Adrenal gland (tissue), 12 donors: ENCODE data around the gene GOLGA7B. TPM values are rescaled to one million over a fixed set of nuclear protein-coding genes. Genes with fewer than 3 reads are reported as not detected.

Experiments used
- DNase-seq, 7 donors: peaks; one replicate each; pipeline ENCODE4 v3.0.0-alpha.2; 2019 to 2020
- H3K27ac ChIP-seq, 5 donors: fragments of 200-600 bp; sonication (generic) in 4 of 5; 1 replicate in 3 of 5; 2 replicates in 2 of 5; pipeline versions ENCODE4 v1.5.1 to v1.8.0; 2016 to 2020; ENCODE audit warnings: mild to moderate bottlenecking in 1 of 5
- H3K27me3 ChIP-seq: fragments of 200-600 bp; 2 replicates; pipeline ENCODE4 v1.8.0; 2021
- H3K36me3 ChIP-seq, 2 donors: fragments of 200-600 bp; replicated peaks in 1 of 2; 1 replicate in 1 of 2; 2 replicates in 1 of 2; pipeline versions ENCODE4 v1.5.1 to v1.8.0; 2018 to 2022
- H3K4me1 ChIP-seq, 2 donors: fragments of 200-600 bp; replicated peaks in 1 of 2; 1 replicate in 1 of 2; 2 replicates in 1 of 2; pipeline versions ENCODE4 v1.5.1 to v1.8.0; 2018 to 2021
- H3K4me3 ChIP-seq, 4 donors: fragments of 200-600 bp; sonication (generic) in 3 of 4; one replicate each; pipeline ENCODE4 v1.5.1; 2016 to 2018
- H3K9me3 ChIP-seq, 3 donors: fragments of 200-600 bp; sonication (generic) in 1 of 3; replicated peaks in 1 of 3; 1 replicate in 2 of 3; 2 replicates in 1 of 3; pipeline versions ENCODE4 v1.5.1 to v1.8.0; 2016 to 2021
- POLR2A ChIP-seq, 2 donors: fragments of 450-650 bp; IDR thresholded peaks; one replicate each; pipeline ENCODE4 v1.6.1; 2017; ENCODE audit warnings: antibody characterized with exemption in 2 of 2, mild to moderate bottlenecking in 2 of 2, moderate library complexity in 1 of 2
- WGBS, 4 donors: extraction: QIAGEN DNeasy Blood & Tissue Kit in 2 of 4; methylation state at CpG; one replicate each; pipeline versions ENCODE4 v1.1.5 to v1.1.7; 2013 to 2017; 5-methylcytosine and 5-hydroxymethylcytosine counted together
- intact Hi-C, 2 donors: fragments of 100-400 bp; cut with DNase I; formaldehyde crosslinking; loops; one replicate each; pipeline versions ENCODE4 v1.14.1 to v1.15.0; 2022 to 2023
- polyA plus RNA-seq, 3 donors: library from polyadenylated mRNA; stranded (reverse); fragments of 200-250 nt in 2 of 3; fragments of 350-450 nt in 1 of 3; fragmentation: Illumina TruSeq in 1 of 3; extraction: RNeasy Lipid Tissue Mini Kit (QIAGEN cat#74804) in 1 of 3; gene quantifications; one replicate each; pipeline ENCODE4 v1.2.3, GENCODE V29; 2013 to 2014
- total RNA-seq, 9 donors: library from RNA; depleted of rRNA in 4 of 9; stranded (reverse); fragments of >200 nt in 4 of 9; fragments of 120-200 nt in 1 of 9; fragmentation: NEBNext Ultra II Directional in 1 of 9; extraction: Animal tissue kit (Norgen Biotek cat#: 25700) in 1 of 9; gene quantifications; one replicate each; pipeline versions ENCODE4 v1.1.0 to v1.2.4, GENCODE V29; 2013 to 2023
- TF ChIP-seq, protein P1 (sequence below), 6 experiments: fragments of 450-650 bp in 4 of 6; fragments of 200-600 bp in 2 of 6; sonication (generic) in 1 of 6; IDR thresholded peaks; 1 replicate in 5 of 6; 2 replicates in 1 of 6; pipeline versions ENCODE4 v1.5.1 to v1.8.0; 2016 to 2021; ENCODE audit warnings: antibody characterized with exemption in 6 of 6, mild to moderate bottlenecking in 2 of 6, moderate library complexity in 1 of 6
- donor health status: healthy with polysubstance abuse.
- donor health status: Bipolar disorder and iron deficiency.
- donor health status: DM: yes; HTN: yes; CAD: no.
- donor health status: DM: no; HTN: no; CAD: no.
- donor health status: DM: no; HTN: no; CAD: no.
- donor health status: DM: yes; HTN: yes; CAD: no.

The GOLGA7B gene
- total and polyA plus RNA-seq, 12 donors = 0.06 to 20.3 (median 1.1) TPM

DNA sequence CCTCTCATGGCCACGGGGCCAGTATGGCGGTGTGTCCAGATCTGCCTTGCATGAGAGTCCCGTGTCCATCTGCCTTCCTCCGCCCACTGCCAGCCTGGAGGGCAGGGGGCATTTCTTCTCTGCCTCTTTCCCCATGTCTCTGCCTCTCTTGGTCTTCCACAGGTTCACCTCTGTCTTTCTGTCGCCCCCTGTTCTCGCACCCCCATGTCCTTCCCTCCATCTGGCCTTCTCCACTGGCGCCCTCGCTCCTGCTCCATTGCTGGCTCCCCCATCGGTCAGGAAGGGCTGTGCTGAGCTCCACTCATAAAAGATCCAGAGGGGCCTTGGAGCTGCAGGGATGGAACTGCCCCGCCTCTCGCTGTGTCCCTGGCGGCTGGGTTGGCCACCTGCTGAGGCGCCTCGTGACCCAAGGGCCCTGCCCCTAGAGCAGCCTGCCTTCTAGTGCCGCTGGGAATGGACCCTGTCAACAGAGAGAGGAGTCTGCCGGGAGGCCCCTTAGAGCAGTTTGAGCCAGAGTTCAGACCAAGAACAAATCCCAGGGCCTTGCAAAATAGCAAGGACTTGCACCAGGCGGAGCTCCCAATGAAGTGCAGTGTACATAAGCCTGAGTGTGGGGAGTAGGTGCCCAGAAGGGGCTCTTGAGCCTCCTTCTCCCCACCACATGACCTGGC lies 42.0 kb downstream of the GOLGA7B start:
- no peak for DNase-seq
- Histone ChIP-seq H3K4me3 (no peak overlapping the region), H3K9me3 (no peaks in the 10 kb centered on the region), H3K4me1 (no peaks in the 10 kb centered on the region), H3K27me3 (no peaks in the 10 kb centered on the region), H3K36me3 (no peaks in the 10 kb centered on the region), H3K27ac (no peak overlapping the region)
- TF ChIP-seq, protein P1, sequence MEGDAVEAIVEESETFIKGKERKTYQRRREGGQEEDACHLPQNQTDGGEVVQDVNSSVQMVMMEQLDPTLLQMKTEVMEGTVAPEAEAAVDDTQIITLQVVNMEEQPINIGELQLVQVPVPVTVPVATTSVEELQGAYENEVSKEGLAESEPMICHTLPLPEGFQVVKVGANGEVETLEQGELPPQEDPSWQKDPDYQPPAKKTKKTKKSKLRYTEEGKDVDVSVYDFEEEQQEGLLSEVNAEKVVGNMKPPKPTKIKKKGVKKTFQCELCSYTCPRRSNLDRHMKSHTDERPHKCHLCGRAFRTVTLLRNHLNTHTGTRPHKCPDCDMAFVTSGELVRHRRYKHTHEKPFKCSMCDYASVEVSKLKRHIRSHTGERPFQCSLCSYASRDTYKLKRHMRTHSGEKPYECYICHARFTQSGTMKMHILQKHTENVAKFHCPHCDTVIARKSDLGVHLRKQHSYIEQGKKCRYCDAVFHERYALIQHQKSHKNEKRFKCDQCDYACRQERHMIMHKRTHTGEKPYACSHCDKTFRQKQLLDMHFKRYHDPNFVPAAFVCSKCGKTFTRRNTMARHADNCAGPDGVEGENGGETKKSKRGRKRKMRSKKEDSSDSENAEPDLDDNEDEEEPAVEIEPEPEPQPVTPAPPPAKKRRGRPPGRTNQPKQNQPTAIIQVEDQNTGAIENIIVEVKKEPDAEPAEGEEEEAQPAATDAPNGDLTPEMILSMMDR (IDR thresholded peaks at IDR 0.05) = no peak
- TF ChIP-seq POLR2A (IDR thresholded peaks at IDR 0.05) = no peak
- intact Hi-C loops = no loop called here
- 81 to 87% (median 84%) methylated on average over 15 to 17 of the region's 17 CpGs for WGBS, 4 donors

DNA sequence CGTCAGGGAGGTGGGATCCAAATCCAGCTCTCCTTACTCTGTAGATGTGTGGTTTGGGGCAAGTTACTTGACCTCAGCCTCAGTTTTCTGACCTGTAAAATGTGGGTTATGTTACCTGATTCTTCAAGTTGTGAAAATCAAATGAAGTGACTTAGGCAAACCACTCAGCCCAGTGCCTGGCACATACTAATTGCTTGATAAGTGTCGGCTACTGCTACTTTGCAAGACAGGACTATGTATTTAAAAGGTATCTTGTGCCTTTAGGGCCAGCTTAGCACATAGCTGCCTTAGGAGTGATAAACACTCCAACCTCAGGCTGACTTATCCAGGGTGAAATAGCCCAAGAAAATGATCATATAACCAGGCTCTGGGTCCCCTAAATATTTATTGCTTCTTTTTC lies 42.9 kb downstream of the GOLGA7B start:
- H3K9me3 ChIP-seq = no peaks in the 10 kb centered on the region
- WGBS, 4 donors = 77 to 89% (median 84%) methylated on average over 1 to 2 of the region's 2 CpGs
- H3K36me3 ChIP-seq = no peaks in the 10 kb centered on the region
- H3K27ac ChIP-seq = no peak overlapping the region
- TF ChIP-seq POLR2A (IDR thresholded peaks at IDR 0.05) = no peak
- TF ChIP-seq, protein P1 (IDR thresholded peaks at IDR 0.05) = no peak
- intact Hi-C loops = no loop called here
- no peak for DNase-seq
- H3K4me3 ChIP-seq = no peak overlapping the region
- H3K4me1 ChIP-seq = no peaks in the 10 kb centered on the region
- no peaks in the 10 kb centered on the region for H3K27me3 ChIP-seq

DNA sequence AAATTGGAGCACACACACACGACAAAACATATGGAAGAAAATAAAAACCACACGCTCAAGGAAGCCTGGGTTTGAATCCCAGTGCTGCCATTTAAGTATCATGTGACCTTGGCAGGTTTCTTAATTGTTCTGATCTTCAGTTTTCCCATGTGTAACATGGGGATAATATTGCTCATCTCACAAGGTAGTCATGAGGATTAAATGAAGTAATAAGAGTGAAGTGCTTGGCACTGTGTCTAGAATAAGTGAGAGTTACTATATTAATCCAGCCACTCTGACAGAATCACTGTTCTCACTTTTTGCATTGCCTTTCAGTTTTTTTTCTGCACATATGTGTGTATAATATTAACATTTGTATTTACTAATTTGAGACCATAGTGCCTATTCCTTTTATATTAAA lies 43.3 kb downstream of the GOLGA7B start:
- TF ChIP-seq, protein P1 (IDR thresholded peaks at IDR 0.05) = no peak
- TF ChIP-seq POLR2A (IDR thresholded peaks at IDR 0.05) = no peak
- no peaks in the 10 kb centered on the region for H3K36me3 ChIP-seq
- no peaks in the 10 kb centered on the region for H3K4me1 ChIP-seq
- WGBS, 4 donors = 70 to 85% (median 80%) methylated on average over 2 of the region's 2 CpGs
- no peak overlapping the region for H3K4me3 ChIP-seq
- DNase-seq = no peak
- intact Hi-C loops = no loop called here
- H3K27me3 ChIP-seq = no peaks in the 10 kb centered on the region
- H3K27ac ChIP-seq = no peak overlapping the region
- no peaks in the 10 kb centered on the region for H3K9me3 ChIP-seq

DNA sequence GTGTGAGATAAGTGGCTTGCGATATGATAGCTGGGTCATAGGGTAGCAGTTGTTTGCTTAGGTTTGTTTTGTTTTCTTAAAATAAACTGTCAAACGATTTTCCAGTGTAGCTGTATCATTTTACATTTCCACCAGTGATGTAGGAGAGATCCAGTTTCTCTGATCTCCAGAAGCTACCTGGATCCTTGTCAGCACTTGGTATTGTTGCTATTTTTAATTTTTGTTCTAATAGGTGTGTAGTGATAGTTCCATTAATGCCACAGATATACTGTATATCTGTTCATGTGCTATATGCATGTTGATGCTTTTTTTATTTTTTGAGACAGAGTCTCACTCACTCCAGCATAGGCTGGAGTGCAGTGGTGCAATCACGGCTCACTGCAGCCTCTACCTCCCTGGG lies 44.4 kb downstream of the GOLGA7B start:
- no peak overlapping the region for H3K4me3 ChIP-seq
- no peaks in the 10 kb centered on the region for H3K36me3 ChIP-seq
- DNase-seq = no peak
- no peaks in the 10 kb centered on the region for H3K9me3 ChIP-seq
- 63 to 72% (median 67%) methylated on average over 3 of the region's 3 CpGs for WGBS, 4 donors
- H3K27me3 ChIP-seq = no peaks in the 10 kb centered on the region
- H3K4me1 ChIP-seq = no peaks in the 10 kb centered on the region
- no peak for TF ChIP-seq POLR2A (IDR thresholded peaks at IDR 0.05)
- TF ChIP-seq, protein P1 (IDR thresholded peaks at IDR 0.05) = no peak
- intact Hi-C loops = no loop called here
- no peak overlapping the region for H3K27ac ChIP-seq
